IMR-90 (cell line): ENCODE measurements around the gene WDR1. TPM values are rescaled to one million over a fixed set of nuclear protein-coding genes. Genes with fewer than 3 reads are reported as not detected.

Experiments
- ATAC-seq: fragments of 200-7000 bp; cut with Tn5 transposase; 2 replicates; pipeline ENCODE4 v1.9.1; 2020; ENCODE audit warnings: low read depth, mild to moderate bottlenecking, moderate library complexity
- BruUV-seq: library from RNA; stranded (reverse); fragments of 400-500 nt; replicated peaks from 2 replicates; lab custom pipeline; 2021; lab: Mats Ljungman, UMichigan
- CTCF ChIA-PET: fragments of 300-600 bp; formaldehyde crosslinking; extraction: SDS; loops from one replicate; lab custom pipeline; 2021; ENCODE audit warnings: antibody characterized with exemption; lab: Yijun Ruan, JAX
- POLR2A ChIA-PET: fragments of 300-600 bp; sonication (Branson Sonifier 250); formaldehyde crosslinking; loops from one replicate; lab custom pipeline; 2022; ENCODE audit warnings: antibody characterized with exemption; ENCODE audit not compliant: unreplicated experiment; lab: Charles Lee
- DNase-seq: peaks from one replicate; pipeline ENCODE4 v3.0.0; 2013
- H2AFZ ChIP-seq: replicated peaks from 2 replicates; pipeline ENCODE3; 2013; ENCODE audit warnings: low read length, mild to moderate bottlenecking; ENCODE audit not compliant: poor library complexity
- H2AK5ac ChIP-seq: 2 replicates; pipeline ENCODE4 v1.6.1; 2013; ENCODE audit warnings: low read depth, low read length, inconsistent platforms
- H2AK9ac ChIP-seq: replicated peaks from 2 replicates; pipeline ENCODE3; 2013; ENCODE audit warnings: mild to moderate bottlenecking, low read depth, low read length, moderate library complexity; ENCODE audit not compliant: poor library complexity
- H2BK120ac ChIP-seq: 2 replicates; pipeline ENCODE4 v1.6.1; 2013; ENCODE audit warnings: low read depth, low read length, inconsistent platforms
- H2BK15ac ChIP-seq: 3 replicates; pipeline ENCODE4 v1.6.1; 2013; ENCODE audit warnings: low read depth, low read length, inconsistent platforms
- H2BK20ac ChIP-seq: 2 replicates; pipeline ENCODE4 v1.6.1; 2013; ENCODE audit warnings: low read depth, mild to moderate bottlenecking, inconsistent platforms, low read length, moderate library complexity
- H2BK5ac ChIP-seq: 2 replicates; pipeline ENCODE4 v1.6.1; 2013; ENCODE audit warnings: mild to moderate bottlenecking, low read depth, low read length, inconsistent platforms; ENCODE audit not compliant: poor library complexity, severe bottlenecking
- H3K14ac ChIP-seq: replicated peaks from 2 replicates; pipeline ENCODE4 v1.6.1; 2013; ENCODE audit warnings: low read depth, low read length, inconsistent platforms
- H3K18ac ChIP-seq: 2 replicates; pipeline ENCODE4 v1.6.1; 2013; ENCODE audit warnings: low read depth, low read length, control low read depth
- H3K23ac ChIP-seq: 2 replicates; pipeline ENCODE4 v1.6.1; 2013; ENCODE audit warnings: low read depth, low read length, inconsistent platforms
- H3K27ac ChIP-seq: 2 replicates; pipeline ENCODE4 v1.5.1; 2013; ENCODE audit warnings: mild to moderate bottlenecking, control low read depth, low read length; ENCODE audit not compliant: insufficient read depth
- H3K27me3 ChIP-seq: 2 replicates; pipeline ENCODE4 v1.6.1; 2013; ENCODE audit warnings: low read length; ENCODE audit not compliant: control insufficient read depth, insufficient read depth
- H3K36me3 ChIP-seq: 2 replicates; pipeline ENCODE4 v1.6.1; 2013; ENCODE audit warnings: low read length, mixed read lengths; ENCODE audit not compliant: control insufficient read depth, insufficient read depth
- H3K4ac ChIP-seq: 2 replicates; pipeline ENCODE4 v1.6.1; 2013; ENCODE audit warnings: low read depth, low read length, inconsistent platforms
- H3K4me1 ChIP-seq: 2 replicates; pipeline ENCODE4 v1.6.1; 2013; ENCODE audit warnings: low read length, mixed read lengths; ENCODE audit not compliant: control insufficient read depth, insufficient read depth
- H3K4me2 ChIP-seq: 2 replicates; pipeline ENCODE4 v1.6.1; 2013; ENCODE audit warnings: low read depth, mild to moderate bottlenecking, control low read depth, low read length, moderate library complexity
- H3K4me3 ChIP-seq: 2 replicates; pipeline ENCODE4 v1.5.1; 2013; ENCODE audit warnings: low read depth, mild to moderate bottlenecking, control low read depth, low read length, moderate library complexity; ENCODE audit not compliant: insufficient read depth
- H3K56ac ChIP-seq: 2 replicates; pipeline ENCODE4 v1.6.1; 2013; ENCODE audit warnings: low read length, inconsistent platforms; ENCODE audit not compliant: insufficient read depth; ENCODE audit errors: extremely low read depth
- H3K79me1 ChIP-seq, 2 experiments: 2 replicates each; pipeline ENCODE4 v1.6.1; 2013; ENCODE audit warnings: low read length in 2 of 2, inconsistent platforms in 1 of 2, low read depth in 1 of 2
- H3K9ac ChIP-seq: 2 replicates; pipeline ENCODE4 v1.6.1; 2013; ENCODE audit warnings: low read depth, low read length, control low read depth
- H3K9me1 ChIP-seq: 2 replicates; pipeline ENCODE4 v1.6.1; 2013; ENCODE audit warnings: low read length, inconsistent platforms; ENCODE audit not compliant: insufficient read depth
- H3K9me3 ChIP-seq: 2 replicates; pipeline ENCODE4 v1.6.1; 2013; ENCODE audit warnings: low read length; ENCODE audit not compliant: control insufficient read depth, insufficient read depth
- H4K20me1 ChIP-seq: 2 replicates; pipeline ENCODE4 v1.6.1; 2013; ENCODE audit warnings: low read length, inconsistent platforms; ENCODE audit not compliant: insufficient read depth
- H4K5ac ChIP-seq: 2 replicates; pipeline ENCODE4 v1.6.1; 2013; ENCODE audit warnings: mild to moderate bottlenecking, low read depth, low read length, control low read depth
- H4K8ac ChIP-seq, 2 experiments: 2 replicates each; pipeline ENCODE4 v1.6.1; 2013; ENCODE audit warnings: low read depth in 2 of 2, low read length in 2 of 2, control low read depth in 1 of 2, inconsistent platforms in 1 of 2
- H4K91ac ChIP-seq: 2 replicates; pipeline ENCODE4 v1.6.1; 2013; ENCODE audit warnings: low read depth, low read length, inconsistent platforms; ENCODE audit not compliant: insufficient read depth
- RCOR1 ChIP-seq: IDR thresholded peaks from 2 replicates; pipeline ENCODE4 v1.6.1; 2012; ENCODE audit warnings: mild to moderate bottlenecking, low read length, improper control_type of control experiment; ENCODE audit not compliant: insufficient replicate concordance
- WGBS, 2 experiments: methylation state at CpG; one replicate each; pipeline versions ENCODE4 v1.1.5 to v1.1.7; 2013; ENCODE audit warnings: missing lambda C conversion rate in 2 of 2; ENCODE audit not compliant: insufficient read length in 1 of 2; ENCODE audit errors: extremely low coverage in 2 of 2; 5-methylcytosine and 5-hydroxymethylcytosine counted together
- dilution Hi-C: fragments of 300-500 bp; cut with HindIII; formaldehyde crosslinking; loops from one replicate; pipeline ENCODE4 v1.14.3; 2018; ENCODE audit warnings: low sequenced_read_pairs; ENCODE audit not compliant: unreplicated experiment
- in situ Hi-C: fragments of 300-500 bp; cut with MboI; formaldehyde crosslinking; loops from 3 replicates; pipeline ENCODE4 v1.14.3; 2019; ENCODE audit warnings: low sequenced_read_pairs, inconsistent platforms, mixed read lengths
- intact Hi-C: fragments of 100-400 bp; cut with micrococcal nuclease; formaldehyde crosslinking; loops from 2 replicates; pipeline ENCODE4 v1.10.0; 2022
- polyA plus RNA-seq, 3 experiments: library from polyadenylated mRNA; depleted of rRNA; stranded (reverse); fragments of >200 nt; gene quantifications; 2 replicates each; pipeline ENCODE4 v1.2.3, GENCODE V29; 2012; ENCODE audit warnings: low replicate concordance in 1 of 3
- total RNA-seq: library from RNA; depleted of rRNA; stranded (reverse); fragments of >200 nt; gene quantifications from 2 replicates; pipeline ENCODE4 v1.2.3, GENCODE V29; 2012

The WDR1 gene
- total and polyA plus RNA-seq, 2 of the 4 experiments (the other 2 are of a cell fraction), result 725 to 992 TPM

DNA sequence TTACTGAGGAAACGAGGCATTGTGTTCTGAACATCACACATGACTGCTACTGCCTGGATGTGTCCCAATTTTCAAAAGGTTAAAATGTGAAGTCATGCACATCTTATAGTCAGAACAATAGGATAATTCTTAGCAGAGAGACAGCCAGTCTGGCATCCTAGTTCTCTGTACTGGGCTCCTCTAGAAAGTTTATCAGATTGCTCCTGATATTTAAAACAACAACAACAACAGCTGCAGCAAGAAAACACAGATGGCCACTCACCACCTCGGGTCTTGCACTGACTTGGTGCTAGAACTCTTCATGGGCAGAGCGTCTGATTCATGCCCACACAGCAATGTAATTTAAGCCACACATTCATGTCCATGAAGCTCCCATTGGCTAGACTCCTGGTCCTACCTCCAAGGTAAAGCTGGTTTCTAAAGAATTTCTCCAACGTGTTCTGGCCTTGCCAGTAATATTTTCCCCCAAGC is 62.0 kb downstream of the WDR1 start:
- H3K9ac ChIP-seq, result no peak overlapping the region
- H3K4me3 ChIP-seq, result no peak overlapping the region
- H2BK120ac ChIP-seq, result no peak overlapping the region
- H3K18ac ChIP-seq, result no peak overlapping the region
- no peaks in the 10 kb centered on the region for H4K20me1 ChIP-seq
- no peak overlapping the region for H4K5ac ChIP-seq
- H4K8ac ChIP-seq, result no peak overlapping the region
- in situ Hi-C loops (no loop called here), dilution Hi-C loops (no loop called here), intact Hi-C loops (no loop called here)
- H3K4me2 ChIP-seq, result no peak overlapping the region
- WGBS, 2 experiments, result 83% methylated on average over 2 of the region's 4 CpGs; no CpG with 5 or more reads in 1 of the 2 experiments
- ChIA-PET CTCF (no interaction called here), POLR2A (no interaction called here)
- H2BK20ac ChIP-seq, result no peak overlapping the region
- H3K9me1 ChIP-seq, result no peaks in the 10 kb centered on the region
- no peak overlapping the region for H3K14ac ChIP-seq
- no peaks in the 10 kb centered on the region for H3K27me3 ChIP-seq
- no peak overlapping the region for H3K56ac ChIP-seq
- H3K4me1 ChIP-seq, result no peaks in the 10 kb centered on the region
- no peak overlapping the region for H2AK5ac ChIP-seq
- no peak overlapping the region for H3K4ac ChIP-seq
- H3K27ac ChIP-seq, result no peak overlapping the region
- no peak overlapping the region for H2AK9ac ChIP-seq
- H3K79me1 ChIP-seq, result no peaks in the 10 kb centered on the region
- H3K9me3 ChIP-seq, result no peaks in the 10 kb centered on the region
- H2BK5ac ChIP-seq, result no peak overlapping the region
- no peak overlapping the region for H3K23ac ChIP-seq
- TF ChIP-seq RCOR1, result no peak
- H2BK15ac ChIP-seq, result no peak overlapping the region
- H4K91ac ChIP-seq, result no peak overlapping the region
- no TSS peak for BruUV-seq
- DNase-seq (no peak), ATAC-seq (no peak; the same call in 1 of the 2 replicates)
- peaks cover 2% of the 10 kb centered on the region for H3K36me3 ChIP-seq
- H2AFZ ChIP-seq, result no peak overlapping the region
